Right renal pelvis (tissue), 4 donors: Measurements from ENCODE around the gene MITF. TPM values are rescaled to one million over a fixed set of nuclear protein-coding genes. Genes with fewer than 3 reads are reported as not detected.

Source experiments
- DNase-seq, 4 donors: peaks; one replicate each; pipeline ENCODE4 v3.0.0-alpha.2; 2013; ENCODE audit warnings: low read depth in 4 of 4, low spot score in 3 of 4, missing footprints in 1 of 4
- polyA plus RNA-seq, 4 donors: library from polyadenylated mRNA; unstranded; fragments of 120-200 nt; gene quantifications; one replicate each; pipeline ENCODE4 v1.2.1, GENCODE V29; 2013; ENCODE audit not compliant: insufficient read length in 4 of 4

MITF gene
- polyA plus RNA-seq, 4 donors, result 37.2 to 49.2 (median 43.8) TPM

- DNase-seq, result no peak
These were observed 205.7 kb downstream of the MITF start for GRCh38 chr3:69944931-69945493.

DNA sequence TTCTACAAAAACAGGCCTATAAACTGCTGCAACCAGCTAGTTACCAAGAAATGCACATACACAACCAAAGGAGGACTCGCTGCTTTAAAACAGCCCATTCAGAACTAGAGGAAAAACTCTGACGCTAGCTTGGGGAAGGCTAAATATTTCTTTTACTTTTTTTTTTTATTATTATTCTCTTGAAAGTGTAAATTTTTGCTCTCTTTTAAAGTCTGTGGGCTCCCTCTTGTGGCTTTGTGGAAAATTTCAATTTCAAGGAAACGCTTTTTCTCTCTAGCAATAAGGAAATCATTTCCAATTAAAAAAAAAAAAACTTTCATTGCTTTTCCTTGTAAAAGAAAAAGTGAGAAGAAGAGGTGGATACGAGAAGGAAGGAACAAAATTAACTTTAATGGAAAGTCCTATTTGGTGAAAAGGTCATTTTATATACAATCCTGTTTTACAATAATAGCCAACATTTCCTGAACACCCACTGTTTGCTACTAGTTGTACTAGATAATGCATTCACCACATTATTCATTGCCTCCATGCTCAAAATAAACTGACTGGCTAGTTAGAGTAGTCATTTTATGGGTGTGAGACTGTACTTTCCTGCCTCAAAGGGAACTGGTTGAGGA is 209.1 kb downstream of the MITF start:
- DNase-seq, result peak; percentile 18 to 41 (median 22)

DNA sequence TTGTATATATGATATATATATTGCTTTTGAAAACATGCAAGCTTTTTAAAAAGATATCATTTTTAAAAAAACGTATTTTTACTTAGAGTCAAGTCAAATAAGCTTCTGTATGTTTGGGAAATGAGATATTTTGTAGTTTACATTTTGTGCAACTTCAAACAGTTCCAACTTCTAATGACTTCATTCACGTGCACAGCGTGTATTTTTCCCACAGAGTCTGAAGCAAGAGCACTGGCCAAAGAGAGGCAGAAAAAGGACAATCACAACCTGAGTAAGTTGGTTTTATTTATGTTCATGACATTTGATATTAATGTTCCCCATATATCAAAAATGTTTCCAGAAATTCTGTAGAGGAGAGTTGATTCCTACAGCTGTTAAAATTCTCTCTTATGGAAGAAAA is 212.4 kb downstream of the MITF start:
- no peak for DNase-seq

- DNase-seq, result no peak
These were observed 220.3 kb downstream of the MITF start for GRCh38 chr3:69959581-69959980.

GRCh38 chr3:69961706-69962439 is 222.6 kb downstream of the MITF start:
- no peak for DNase-seq

DNA sequence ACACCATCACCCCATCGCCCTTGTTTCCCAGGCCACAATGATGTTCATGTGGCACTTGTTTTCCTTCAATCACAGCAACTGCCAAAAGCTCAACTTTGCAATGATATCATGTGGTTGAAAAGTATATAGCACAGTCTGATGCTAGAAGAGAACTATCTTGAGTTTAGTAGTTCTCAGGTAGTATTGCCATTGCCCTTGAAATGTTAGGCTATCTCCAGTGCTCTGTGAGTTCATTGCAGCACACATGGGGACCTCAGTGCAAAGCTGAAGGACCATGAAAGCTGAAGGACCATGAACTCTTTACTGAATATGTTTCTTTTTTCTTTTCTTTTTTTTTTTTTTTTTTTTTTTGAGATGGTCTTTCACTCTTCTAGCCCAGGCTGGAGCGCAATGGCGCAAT is 224.4 kb downstream of the MITF start:
- DNase-seq, result no peak

DNA sequence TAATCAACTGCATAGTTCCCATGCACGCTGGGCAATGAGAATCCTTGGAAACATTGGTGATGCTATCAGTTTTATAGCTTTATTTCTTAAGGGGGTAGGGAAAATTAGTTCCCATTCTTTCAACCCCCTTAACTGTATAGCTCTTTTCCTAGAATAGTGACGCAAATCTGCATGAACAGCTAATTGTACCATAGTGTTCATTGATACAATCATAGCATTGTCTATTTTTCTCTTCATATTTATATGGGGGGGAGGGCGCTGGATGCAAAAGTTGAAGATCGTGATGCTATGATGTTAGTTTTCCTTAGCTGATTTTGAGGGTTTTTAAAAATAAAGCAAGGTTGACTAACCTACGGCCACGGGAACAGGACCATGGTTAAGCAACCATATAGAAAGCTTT is 227.9 kb downstream of the MITF start:
- DNase-seq, result no peak

DNA sequence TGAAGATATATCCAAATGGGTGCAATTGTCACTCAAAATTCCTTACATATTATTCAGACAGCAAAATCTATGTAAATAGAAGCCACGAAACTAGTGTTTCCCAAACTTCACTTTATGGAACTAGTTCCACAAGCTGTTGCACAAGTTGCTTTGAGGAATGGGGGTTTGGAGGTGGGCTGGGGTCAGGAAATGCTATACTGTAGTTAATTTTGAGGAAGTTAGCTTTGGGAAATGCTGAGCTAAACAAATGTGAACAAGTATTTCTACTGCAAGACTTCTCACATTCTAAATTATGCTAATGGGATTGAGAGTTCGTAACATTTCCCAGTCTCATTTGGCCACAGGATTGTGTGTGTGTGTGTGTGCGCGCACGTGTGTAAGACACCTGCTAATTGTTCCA is 231.6 kb downstream of the MITF start:
- DNase-seq, result no peak

- no peak for DNase-seq
These were observed 233.4 kb downstream of the MITF start for GRCh38 chr3:69972672-69973071.

DNA sequence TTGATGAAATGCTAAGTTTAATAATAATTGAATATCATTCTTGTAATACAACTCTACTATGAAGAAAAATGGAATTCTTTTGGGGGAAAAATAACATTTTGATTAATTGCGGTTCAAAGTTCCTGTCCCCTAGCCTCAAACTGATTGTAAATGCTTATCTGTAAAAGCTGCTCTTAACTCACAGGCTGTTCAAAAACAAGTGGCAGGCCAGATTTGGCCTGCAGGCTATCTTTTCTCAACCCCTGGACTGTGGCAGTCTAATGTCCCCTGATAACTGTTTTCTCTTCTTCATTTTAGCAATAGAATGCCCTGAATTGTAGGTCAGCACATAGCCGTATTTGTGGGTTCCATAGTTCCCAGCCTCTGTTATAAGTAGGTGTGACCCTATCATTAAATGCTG is 236.8 kb downstream of the MITF start:
- DNase-seq, result no peak

DNA sequence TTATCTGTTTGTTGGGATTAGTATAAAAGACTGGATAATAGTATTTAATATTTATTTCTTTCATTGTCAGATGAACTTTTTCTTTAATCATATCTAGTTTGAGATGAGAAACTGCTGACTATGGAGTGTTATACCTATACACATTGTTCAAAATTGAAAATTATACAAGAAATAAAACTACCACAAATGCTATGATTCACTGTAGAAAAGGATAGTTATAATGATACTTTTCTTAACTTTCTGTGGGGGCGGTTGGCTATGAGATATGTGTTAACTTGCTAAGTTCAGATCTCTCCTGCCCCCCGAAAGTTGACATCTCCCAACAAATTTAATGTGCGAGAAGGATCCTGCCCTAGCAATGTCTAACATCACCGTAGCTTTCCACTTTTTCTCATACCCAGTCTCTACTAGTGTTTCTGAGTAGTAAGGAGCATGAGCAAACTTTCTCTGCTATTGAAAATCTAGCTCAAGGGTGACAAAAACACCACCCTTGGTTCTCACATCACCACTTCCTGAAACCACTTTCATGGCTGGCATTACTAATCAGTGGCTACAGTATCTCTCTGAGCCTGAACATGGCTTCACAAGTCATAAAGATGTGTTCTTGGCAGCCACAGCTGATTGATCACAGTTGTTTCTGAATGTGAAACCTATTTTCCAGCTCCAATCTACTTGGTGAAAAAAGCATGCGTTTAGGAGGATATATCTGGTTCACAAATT is 244.4 kb downstream of the MITF start:
- no peak for DNase-seq

- DNase-seq, result no peak
These were observed 246.0 kb downstream of the MITF start for GRCh38 chr3:69985266-69985665.

DNA sequence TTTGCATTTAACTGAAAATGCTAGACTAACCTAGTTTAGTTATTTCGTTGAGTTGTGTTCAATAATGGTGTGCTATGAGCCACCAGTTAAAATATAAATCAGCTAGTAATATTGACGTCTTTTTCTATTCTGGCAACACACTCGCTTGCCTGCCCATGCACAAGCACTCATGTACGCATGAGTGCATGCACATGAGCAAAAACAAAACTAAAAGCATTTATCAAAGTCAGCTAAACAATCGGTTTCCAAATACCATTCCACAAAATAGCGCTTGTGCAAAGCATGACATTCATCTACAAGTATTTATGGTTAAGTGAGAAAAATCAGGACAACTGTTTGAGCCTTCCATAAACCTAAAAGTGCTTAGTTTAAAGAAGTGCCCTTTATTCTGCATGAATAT is 247.2 kb downstream of the MITF start:
- DNase-seq, result no peak

- no peak for DNase-seq
These were observed 248.6 kb downstream of the MITF start for GRCh38 chr3:69987833-69988232.

DNA sequence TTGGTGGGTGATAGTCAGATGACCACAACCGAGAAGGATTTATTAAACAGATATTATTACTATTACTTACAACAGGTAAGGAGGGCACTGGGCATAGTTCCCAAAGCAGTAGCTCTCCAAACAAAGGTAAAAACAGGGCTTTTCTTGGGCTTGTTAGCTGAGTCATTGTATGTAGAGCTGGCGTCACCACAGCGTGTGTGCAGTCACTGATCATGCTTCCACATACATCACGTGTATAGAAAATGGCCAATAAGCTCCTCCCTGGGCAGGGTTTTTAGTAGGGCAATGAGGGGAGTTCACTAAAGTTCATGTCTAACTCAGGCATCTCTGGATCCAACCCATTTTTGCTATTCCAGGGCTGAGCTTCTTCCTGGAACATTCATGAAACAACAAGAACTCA is 254.5 kb downstream of the MITF start:
- DNase-seq, result no peak

DNA sequence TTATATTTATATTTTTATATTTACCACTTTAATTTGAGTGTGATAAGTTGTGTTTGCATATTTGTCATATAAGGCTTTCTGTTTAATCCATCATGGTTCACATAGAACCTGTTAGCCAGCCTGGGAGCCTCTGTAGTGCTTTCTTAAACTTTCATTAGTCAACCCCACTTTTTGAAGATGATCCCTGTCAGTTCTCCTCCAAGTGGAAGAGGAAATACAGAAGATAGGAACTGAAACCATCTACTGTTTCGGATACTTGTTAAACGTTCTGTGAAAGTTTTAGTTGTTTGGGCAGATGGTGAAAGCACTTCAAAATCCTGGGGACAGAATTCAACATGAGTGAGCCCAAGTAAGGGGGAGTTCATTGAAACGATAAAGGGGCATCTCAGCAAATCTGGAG is 255.7 kb downstream of the MITF start:
- DNase-seq, result no peak

- DNase-seq, result no peak
These were observed 258.5 kb downstream of the MITF start for GRCh38 chr3:69997631-69998307.

DNA sequence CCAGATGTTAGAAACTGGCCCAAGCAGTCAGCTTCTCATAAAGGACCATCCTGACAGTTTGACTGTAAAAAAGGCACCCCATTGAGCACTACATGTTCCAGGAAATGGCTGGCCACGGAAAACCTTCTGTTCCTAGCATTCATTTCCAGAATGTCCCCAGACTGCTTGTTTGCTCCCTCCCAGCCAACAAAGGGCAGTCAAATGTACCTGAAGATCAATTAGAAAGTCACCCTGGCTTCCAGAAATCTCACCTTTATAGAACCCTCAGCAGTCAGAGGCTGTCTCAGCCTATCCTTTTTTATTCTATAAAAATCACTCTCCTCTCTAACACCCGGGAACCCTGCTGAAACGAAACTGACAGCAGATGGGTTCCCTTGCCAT is 259.5 kb downstream of the MITF start:
- no peak for DNase-seq

DNA sequence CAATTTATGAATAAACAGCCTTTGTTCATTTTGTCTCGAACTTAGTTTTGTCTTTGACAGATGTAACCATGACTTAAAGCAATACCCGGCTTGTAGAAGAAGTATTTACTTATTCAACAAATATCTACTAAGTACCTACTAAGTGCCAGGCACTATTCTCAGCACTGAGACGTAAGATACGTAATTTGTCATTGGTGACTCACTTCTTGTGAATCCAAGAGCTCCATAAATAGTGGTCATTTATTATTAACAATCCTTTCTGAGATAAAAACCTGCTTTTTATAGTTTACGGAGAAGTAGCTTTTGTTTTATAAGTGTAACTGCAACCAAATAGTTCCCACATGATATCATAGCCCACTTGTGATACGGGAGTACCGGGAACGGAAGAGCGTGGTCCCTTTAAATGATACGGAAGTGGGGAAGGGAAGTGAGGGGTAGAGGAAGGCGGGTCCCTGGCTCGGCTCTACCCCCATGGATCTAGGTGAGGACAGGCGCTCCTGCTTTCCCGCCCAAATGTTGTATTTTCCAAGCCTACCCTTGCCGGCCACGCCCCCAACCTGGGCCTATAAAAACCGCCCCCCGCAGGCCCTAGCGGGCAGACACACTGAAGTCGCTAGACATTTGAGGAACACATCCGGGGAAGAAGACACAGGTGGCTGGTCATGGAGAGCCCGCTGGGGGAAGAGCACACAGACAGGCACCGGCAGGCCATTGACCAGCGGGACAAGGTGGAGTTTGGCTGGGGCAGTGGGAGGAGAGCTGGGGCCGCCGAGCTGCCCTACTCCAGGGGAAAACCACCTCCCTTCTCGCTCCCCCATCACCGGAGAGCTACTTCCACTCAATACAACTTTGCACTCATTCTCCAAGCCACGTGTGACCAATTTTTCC is 260.1 kb downstream of the MITF start, which contains the start of gene SAMMSON:
Gene SAMMSON, plus strand, starts transcription at position 594 of the 888 bp plus-strand sequence.
- no peak for DNase-seq

- DNase-seq, result no peak
These were observed 260.8 kb downstream of the MITF start for GRCh38 chr3:70000028-70000410.
